ENCODE results near the gene EPHA2. TPM values are rescaled to one million over a fixed set of nuclear protein-coding genes. Genes with fewer than 3 reads are reported as not detected.

The EPHA2 gene
- total and polyA plus RNA-seq, 4 donors = 2.9 to 11.1 (median 6.8) TPM

- Histone ChIP-seq H3K9me3 (ENCODE audit: control insufficient read depth in 4 of 4, low read length in 3 of 4) (no peaks in the 10 kb centered on the region), H3K36me3 (ENCODE audit: control insufficient read depth in 4 of 4, insufficient read depth in 3 of 4, low read depth in 1 of 4, low read length in 3 of 4) (no peaks in the 10 kb centered on the region), H3K27me3 (ENCODE audit: control insufficient read depth in 4 of 4, insufficient read depth in 4 of 4, low read length in 3 of 4) (no peaks in the 10 kb centered on the region), H3K4me3 (ENCODE audit: low read depth in 1 of 3, low read length in 3 of 3) (no peak overlapping the region), H3K27ac (ENCODE audit: low read depth in 1 of 2, low read length in 2 of 2) (no peak overlapping the region), H3K9ac (ENCODE audit: low read depth in 1 of 2, low read length in 2 of 2) (no peak overlapping the region), H3K4me1 (ENCODE audit: control insufficient read depth in 4 of 4, insufficient read depth in 4 of 4, low read length in 3 of 4) (peaks cover 0 to 7% (median 3%) of the 10 kb centered on the region in 4 donors)
- WGBS = 89% methylated on average over 9 of the region's 9 CpGs
- DNase-seq (ENCODE audit: low spot score) = no peak
- TF ChIP-seq EGR1 (IDR thresholded peaks at IDR 0.05; ENCODE audit: low read depth in 2 of 2) = no peak
- TF ChIP-seq RAD21 (IDR thresholded peaks at IDR 0.05) = no peak
- TF ChIP-seq REST (IDR thresholded peaks at IDR 0.05) = no peak
- TF ChIP-seq, protein P1, sequence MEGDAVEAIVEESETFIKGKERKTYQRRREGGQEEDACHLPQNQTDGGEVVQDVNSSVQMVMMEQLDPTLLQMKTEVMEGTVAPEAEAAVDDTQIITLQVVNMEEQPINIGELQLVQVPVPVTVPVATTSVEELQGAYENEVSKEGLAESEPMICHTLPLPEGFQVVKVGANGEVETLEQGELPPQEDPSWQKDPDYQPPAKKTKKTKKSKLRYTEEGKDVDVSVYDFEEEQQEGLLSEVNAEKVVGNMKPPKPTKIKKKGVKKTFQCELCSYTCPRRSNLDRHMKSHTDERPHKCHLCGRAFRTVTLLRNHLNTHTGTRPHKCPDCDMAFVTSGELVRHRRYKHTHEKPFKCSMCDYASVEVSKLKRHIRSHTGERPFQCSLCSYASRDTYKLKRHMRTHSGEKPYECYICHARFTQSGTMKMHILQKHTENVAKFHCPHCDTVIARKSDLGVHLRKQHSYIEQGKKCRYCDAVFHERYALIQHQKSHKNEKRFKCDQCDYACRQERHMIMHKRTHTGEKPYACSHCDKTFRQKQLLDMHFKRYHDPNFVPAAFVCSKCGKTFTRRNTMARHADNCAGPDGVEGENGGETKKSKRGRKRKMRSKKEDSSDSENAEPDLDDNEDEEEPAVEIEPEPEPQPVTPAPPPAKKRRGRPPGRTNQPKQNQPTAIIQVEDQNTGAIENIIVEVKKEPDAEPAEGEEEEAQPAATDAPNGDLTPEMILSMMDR (IDR thresholded peaks at IDR 0.05; ENCODE audit: low read depth, low read length, missing input control) = no peak
- no peak for TF ChIP-seq YY1 (IDR thresholded peaks at IDR 0.05)
- TF ChIP-seq NR2F2 (IDR thresholded peaks at IDR 0.05) = no peak
Measured at GRCh38 chr1:16093611-16094010, 62.3 kb downstream of the EPHA2 start.

GRCh38 chr1:16092923-16093511 is 62.9 kb downstream of the EPHA2 start:
- Histone ChIP-seq H3K9ac (ENCODE audit: low read depth in 1 of 2, low read length in 2 of 2) (no peak overlapping the region), H3K4me1 (ENCODE audit: control insufficient read depth in 4 of 4, insufficient read depth in 4 of 4, low read length in 3 of 4) (peaks cover 0 to 7% (median 3%) of the 10 kb centered on the region in 4 donors), H3K27me3 (ENCODE audit: control insufficient read depth in 4 of 4, insufficient read depth in 4 of 4, low read length in 3 of 4) (no peaks in the 10 kb centered on the region), H3K4me3 (ENCODE audit: low read depth in 1 of 3, low read length in 3 of 3) (no peak overlapping the region), H3K9me3 (ENCODE audit: control insufficient read depth in 4 of 4, low read length in 3 of 4) (no peaks in the 10 kb centered on the region), H3K27ac (ENCODE audit: low read depth in 1 of 2, low read length in 2 of 2) (no peak overlapping the region), H3K36me3 (ENCODE audit: control insufficient read depth in 4 of 4, insufficient read depth in 3 of 4, low read depth in 1 of 4, low read length in 3 of 4) (no peaks in the 10 kb centered on the region)
- TF ChIP-seq, protein P1 (IDR thresholded peaks at IDR 0.05; ENCODE audit: low read depth, low read length, missing input control) = no peak
- TF ChIP-seq GABPA (IDR thresholded peaks at IDR 0.05 in 1 of 2, conservative IDR thresholded peaks at IDR 0.05 in 1 of 2) = no peak
- WGBS = 76% methylated on average over 9 of the region's 9 CpGs
- no peak for DNase-seq (ENCODE audit: low spot score)

Measured in liver (tissue), 9 donors.